GM21529 (cell line): ENCODE measurements around the gene TGFBRAP1.

ENCODE experiments used
- ATAC-seq: cut with Tn5 transposase; IDR thresholded peaks from one replicate; pipeline ENCODE4 v1.9.1; 2021; ENCODE audit not compliant: unreplicated experiment

Gene TGFBRAP1

GRCh38 chr2:105329561-105330495 is at the start of gene TGFBRAP1:
TGFBRAP1 (minus strand) TSS chr2:105329735; CDS start chr2:105308301, 21,434 bp downstream.
- ATAC-seq = peak; percentile 75

- no peak for ATAC-seq
Observed at GRCh38 chr2:105378921-105379383, 49.4 kb upstream of the TGFBRAP1 start.

GRCh38 chr2:105378276-105378840 is 48.8 kb upstream of the TGFBRAP1 start:
- ATAC-seq = no peak

GRCh38 chr2:105377871-105378270 is 48.3 kb upstream of the TGFBRAP1 start:
- ATAC-seq = no peak

- ATAC-seq = no peak
Observed at GRCh38 chr2:105376789-105377240, 47.3 kb upstream of the TGFBRAP1 start.

- no peak for ATAC-seq
Observed at GRCh38 chr2:105376010-105376409, 46.5 kb upstream of the TGFBRAP1 start.

- no peak for ATAC-seq
Observed at GRCh38 chr2:105375001-105375561, 45.5 kb upstream of the TGFBRAP1 start.

- peak; percentile 75 for ATAC-seq
Observed at GRCh38 chr2:105373895-105374401, 44.4 kb upstream of the TGFBRAP1 start.

GRCh38 chr2:105373344-105373781 is 43.8 kb upstream of the TGFBRAP1 start:
- ATAC-seq = no peak

GRCh38 chr2:105371810-105372209 is 42.3 kb upstream of the TGFBRAP1 start:
- ATAC-seq = no peak

- no peak for ATAC-seq
Observed at GRCh38 chr2:105371156-105371555, 41.6 kb upstream of the TGFBRAP1 start.

GRCh38 chr2:105369777-105370690 is 40.5 kb upstream of the TGFBRAP1 start:
- ATAC-seq = peak; percentile 96

GRCh38 chr2:105368759-105369408 is 39.3 kb upstream of the TGFBRAP1 start:
- no peak for ATAC-seq

- ATAC-seq = no peak
Observed at GRCh38 chr2:105365206-105365605, 35.7 kb upstream of the TGFBRAP1 start.

- ATAC-seq = no peak
Observed at GRCh38 chr2:105364436-105365139, 35.1 kb upstream of the TGFBRAP1 start.

GRCh38 chr2:105362862-105363591 is 33.5 kb upstream of the TGFBRAP1 start:
- no peak for ATAC-seq

GRCh38 chr2:105361102-105361889 is 31.8 kb upstream of the TGFBRAP1 start:
- ATAC-seq = no peak

GRCh38 chr2:105358593-105358992 is 29.1 kb upstream of the TGFBRAP1 start:
- ATAC-seq = no peak
